ENCODE measurements around the gene SUCLG1. TPM values are rescaled to one million over a fixed set of nuclear protein-coding genes. Genes with fewer than 3 reads are reported as not detected.
A peak's percentile ranks its signal among the peaks of the same experiment; 100 is the strongest.
"Not testable (repeated sequence)": the region's sequence is repeated elsewhere in the genome, so short reads cannot be mapped to it uniquely, and the experiment has no call there.

The SUCLG1 gene
- polyA plus RNA-seq, 4 donors, result 224 to 777 (median 361) TPM

GRCh38 chr2:84427235-84428138, 31.6 kb downstream of the SUCLG1 start:
- H3K27me3 ChIP-seq (ENCODE audit: control insufficient read depth in 3 of 3, insufficient read depth in 3 of 3, low read length in 3 of 3), result no peaks in the 10 kb centered on the region
- no peak overlapping the region for H3K4me3 ChIP-seq (ENCODE audit: low read depth in 1 of 3, low read length in 3 of 3)
- FAIRE-seq (no peak), DNase-seq (peak in 1 of 2 donors; percentile 42)
- H3K4me1 ChIP-seq (ENCODE audit: control insufficient read depth in 3 of 3, insufficient read depth in 2 of 3, low read depth in 1 of 3, low read length in 2 of 3), result peaks cover 0 to 9% (median 0%) of the 10 kb centered on the region in 3 donors
- 50 to 61% (median 61%) methylated on average over 2 of the region's 2 CpGs for WGBS, 3 donors
- H3K36me3 ChIP-seq (ENCODE audit: control insufficient read depth in 3 of 3, insufficient read depth in 2 of 3, low read depth in 1 of 3, low read length in 3 of 3), result peaks cover 15 to 40% (median 18%) of the 10 kb centered on the region in 3 donors
- H3K27ac ChIP-seq (ENCODE audit: low read depth in 1 of 3, low read length in 2 of 3), result peak overlapping the region in 1 of 3 donors; percentile 36
- no peaks in the 10 kb centered on the region for H3K9me3 ChIP-seq (ENCODE audit: control insufficient read depth in 2 of 2, insufficient read depth in 1 of 2, low read depth in 1 of 2, low read length in 1 of 2)

- H3K27me3 ChIP-seq (ENCODE audit: control insufficient read depth in 3 of 3, insufficient read depth in 3 of 3, low read length in 3 of 3), result no peaks in the 10 kb centered on the region
- H3K4me1 ChIP-seq (ENCODE audit: control insufficient read depth in 3 of 3, insufficient read depth in 2 of 3, low read depth in 1 of 3, low read length in 2 of 3), result peaks cover 0 to 9% (median 0%) of the 10 kb centered on the region in 3 donors
- DNase-seq (peak in 1 of 2 donors; percentile 41), FAIRE-seq (no peak)
- no peaks in the 10 kb centered on the region for H3K9me3 ChIP-seq (ENCODE audit: control insufficient read depth in 2 of 2, insufficient read depth in 1 of 2, low read depth in 1 of 2, low read length in 1 of 2)
- H3K4me3 ChIP-seq (ENCODE audit: low read depth in 1 of 3, low read length in 3 of 3), result no peak overlapping the region
- 31 to 66% (median 35%) methylated on average over 3 of the region's 3 CpGs for WGBS, 3 donors
- no peak overlapping the region for H3K27ac ChIP-seq (ENCODE audit: low read depth in 1 of 3, low read length in 2 of 3)
- peaks cover 11 to 29% (median 16%) of the 10 kb centered on the region in 3 donors for H3K36me3 ChIP-seq (ENCODE audit: control insufficient read depth in 3 of 3, insufficient read depth in 2 of 3, low read depth in 1 of 3, low read length in 3 of 3)
These were observed 33.8 kb downstream of the SUCLG1 start for GRCh38 chr2:84425310-84425709.

DNA sequence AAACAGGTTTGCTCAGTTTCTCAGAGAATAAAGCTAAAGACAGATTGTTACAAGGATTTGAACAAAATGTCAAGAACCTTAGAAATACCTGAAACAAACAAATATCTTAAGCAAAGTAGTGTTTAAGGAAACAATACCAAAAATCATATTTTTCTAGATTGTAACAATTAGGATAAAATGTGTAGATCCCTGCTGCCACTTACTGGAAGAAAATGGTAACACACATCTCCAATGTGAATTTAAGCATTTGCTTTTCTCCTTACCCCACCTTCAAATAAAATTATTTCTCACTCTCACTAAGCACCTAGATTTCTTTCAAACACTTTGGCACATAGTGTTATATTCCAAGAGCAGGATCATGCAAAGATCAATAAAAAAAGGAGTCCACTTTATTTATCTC, 34.9 kb downstream of the SUCLG1 start:
- no peak for FAIRE-seq
- Histone ChIP-seq H3K27ac (ENCODE audit: low read depth in 1 of 3, low read length in 2 of 3) (no peak overlapping the region), H3K4me1 (ENCODE audit: control insufficient read depth in 3 of 3, insufficient read depth in 2 of 3, low read depth in 1 of 3, low read length in 2 of 3) (peaks cover 0 to 9% (median 0%) of the 10 kb centered on the region in 3 donors), H3K4me3 (ENCODE audit: low read depth in 1 of 3, low read length in 3 of 3) (no peak overlapping the region), H3K9me3 (ENCODE audit: control insufficient read depth in 2 of 2, insufficient read depth in 1 of 2, low read depth in 1 of 2, low read length in 1 of 2) (no peaks in the 10 kb centered on the region), H3K27me3 (ENCODE audit: control insufficient read depth in 3 of 3, insufficient read depth in 3 of 3, low read length in 3 of 3) (no peaks in the 10 kb centered on the region), H3K36me3 (ENCODE audit: control insufficient read depth in 3 of 3, insufficient read depth in 2 of 3, low read depth in 1 of 3, low read length in 3 of 3) (peaks cover 8 to 18% (median 13%) of the 10 kb centered on the region in 3 donors)
- DNase-seq, result no peak

DNA sequence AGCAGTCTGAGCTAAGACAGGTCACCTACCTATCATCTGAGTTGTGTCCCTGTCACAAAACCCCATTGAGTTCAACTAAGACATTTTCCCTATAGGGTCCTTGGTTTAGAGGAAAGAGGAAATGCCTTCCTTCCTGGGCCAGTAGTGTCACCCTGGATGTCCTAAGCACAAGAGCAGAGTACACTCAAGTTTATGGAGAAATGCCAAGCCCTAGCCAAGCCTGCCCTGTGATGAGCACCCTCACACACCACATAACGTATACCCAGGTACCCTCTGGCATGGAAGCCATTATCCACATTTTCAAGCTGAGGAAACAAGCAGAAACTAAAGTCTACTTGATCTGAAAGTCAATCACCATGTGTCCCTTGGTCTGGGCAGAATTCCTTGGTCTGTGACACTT, 37.3 kb downstream of the SUCLG1 start:
- peaks cover 8 to 13% (median 13%) of the 10 kb centered on the region in 3 donors for H3K36me3 ChIP-seq (ENCODE audit: control insufficient read depth in 3 of 3, insufficient read depth in 2 of 3, low read depth in 1 of 3, low read length in 3 of 3)
- H3K27ac ChIP-seq (ENCODE audit: low read depth in 1 of 3, low read length in 2 of 3), result no peak overlapping the region
- no peaks in the 10 kb centered on the region for H3K27me3 ChIP-seq (ENCODE audit: control insufficient read depth in 3 of 3, insufficient read depth in 3 of 3, low read length in 3 of 3)
- 88 to 92% (median 90%) methylated on average over 1 of the region's 1 CpG for WGBS, 3 donors
- H3K9me3 ChIP-seq (ENCODE audit: control insufficient read depth in 2 of 2, insufficient read depth in 1 of 2, low read depth in 1 of 2, low read length in 1 of 2), result no peaks in the 10 kb centered on the region
- no peak for FAIRE-seq
- H3K4me3 ChIP-seq (ENCODE audit: low read depth in 1 of 3, low read length in 3 of 3), result no peak overlapping the region
- H3K4me1 ChIP-seq (ENCODE audit: control insufficient read depth in 3 of 3, insufficient read depth in 2 of 3, low read depth in 1 of 3, low read length in 2 of 3), result no peaks in the 10 kb centered on the region
- no peak for DNase-seq

DNA sequence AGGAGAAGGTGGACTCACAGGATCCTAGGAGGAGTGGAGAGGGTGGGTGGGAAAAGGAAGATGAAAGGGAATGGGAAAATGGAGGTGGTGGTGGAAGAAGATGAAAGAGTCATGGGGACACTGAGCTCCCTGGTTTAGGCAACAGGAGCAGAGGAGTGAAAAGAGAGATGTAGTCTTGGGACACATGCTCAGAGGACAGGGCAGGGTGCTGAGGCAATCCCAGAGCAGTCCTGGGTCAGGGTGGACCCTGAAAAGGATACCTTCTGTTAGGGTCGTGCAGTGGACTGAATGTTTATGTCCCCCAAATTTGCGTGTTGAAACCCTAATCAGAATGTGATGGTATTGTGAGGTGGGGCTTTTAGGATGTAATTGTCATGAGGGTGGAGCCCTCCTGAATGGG, 37.9 kb downstream of the SUCLG1 start:
- FAIRE-seq (no peak), DNase-seq (no peak)
- Histone ChIP-seq H3K27me3 (ENCODE audit: control insufficient read depth in 3 of 3, insufficient read depth in 3 of 3, low read length in 3 of 3) (no peaks in the 10 kb centered on the region), H3K36me3 (ENCODE audit: control insufficient read depth in 3 of 3, insufficient read depth in 2 of 3, low read depth in 1 of 3, low read length in 3 of 3) (peaks cover 8 to 13% (median 13%) of the 10 kb centered on the region in 3 donors), H3K4me3 (ENCODE audit: low read depth in 1 of 3, low read length in 3 of 3) (no peak overlapping the region), H3K9me3 (ENCODE audit: control insufficient read depth in 2 of 2, insufficient read depth in 1 of 2, low read depth in 1 of 2, low read length in 1 of 2) (no peaks in the 10 kb centered on the region), H3K4me1 (ENCODE audit: control insufficient read depth in 3 of 3, insufficient read depth in 2 of 3, low read depth in 1 of 3, low read length in 2 of 3) (no peaks in the 10 kb centered on the region), H3K27ac (ENCODE audit: low read depth in 1 of 3, low read length in 2 of 3) (no peak overlapping the region)
- WGBS, 3 donors, result 77 to 87% (median 79%) methylated on average over 2 of the region's 2 CpGs

DNA sequence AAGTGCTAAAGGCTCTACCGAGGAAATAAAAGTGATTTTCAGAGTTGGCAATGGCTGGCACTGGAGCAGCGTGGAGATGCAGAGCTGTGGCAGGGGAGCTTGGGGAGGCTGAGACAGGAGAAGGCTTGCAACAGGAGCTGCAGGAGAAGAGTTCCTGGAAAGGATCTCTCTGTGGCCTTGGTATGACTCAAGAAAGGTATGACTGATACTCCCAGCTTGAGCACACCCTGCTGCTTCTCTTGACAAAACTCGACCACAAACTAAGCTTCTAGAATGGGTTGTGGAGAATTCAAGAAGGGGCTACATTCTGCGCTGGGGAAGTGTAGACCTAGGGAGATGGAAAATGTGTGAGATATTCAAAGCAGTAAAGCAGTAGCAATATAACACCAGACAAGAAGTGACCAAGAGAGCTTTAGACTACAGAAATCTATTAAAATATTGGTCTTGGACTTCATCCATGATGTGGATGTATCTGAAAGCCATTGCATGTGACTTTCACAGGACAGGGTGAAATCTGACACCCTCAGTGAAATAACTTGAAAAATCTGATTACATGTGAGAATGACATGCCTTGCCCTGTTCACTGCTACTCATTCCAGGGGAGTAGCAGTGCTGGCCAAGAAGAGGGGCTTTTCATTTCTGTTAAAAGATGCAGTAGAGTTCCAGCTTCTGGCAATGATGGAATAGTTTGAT, 41.5 kb downstream of the SUCLG1 start:
- H3K27ac ChIP-seq (ENCODE audit: low read depth in 1 of 3, low read length in 2 of 3), result no peak overlapping the region
- H3K4me3 ChIP-seq (ENCODE audit: low read depth in 1 of 3, low read length in 3 of 3), result no peak overlapping the region
- no peak for FAIRE-seq
- no peak for DNase-seq
- H3K36me3 ChIP-seq (ENCODE audit: control insufficient read depth in 3 of 3, insufficient read depth in 2 of 3, low read depth in 1 of 3, low read length in 3 of 3), result peaks cover 0 to 6% (median 0%) of the 10 kb centered on the region in 3 donors
- no peaks in the 10 kb centered on the region for H3K27me3 ChIP-seq (ENCODE audit: control insufficient read depth in 3 of 3, insufficient read depth in 3 of 3, low read length in 3 of 3)
- H3K9me3 ChIP-seq (ENCODE audit: control insufficient read depth in 2 of 2, insufficient read depth in 1 of 2, low read depth in 1 of 2, low read length in 1 of 2), result no peaks in the 10 kb centered on the region
- H3K4me1 ChIP-seq (ENCODE audit: control insufficient read depth in 3 of 3, insufficient read depth in 2 of 3, low read depth in 1 of 3, low read length in 2 of 3), result no peaks in the 10 kb centered on the region
- WGBS, 3 donors, result 87 to 90% (median 90%) methylated on average over 4 of the region's 4 CpGs

- 57 to 72% (median 71%) methylated on average over 2 of the region's 2 CpGs for WGBS, 3 donors
- Histone ChIP-seq H3K27me3 (ENCODE audit: control insufficient read depth in 3 of 3, insufficient read depth in 3 of 3, low read length in 3 of 3) (no peaks in the 10 kb centered on the region), H3K4me1 (ENCODE audit: control insufficient read depth in 3 of 3, insufficient read depth in 2 of 3, low read depth in 1 of 3, low read length in 2 of 3) (no peaks in the 10 kb centered on the region), H3K9me3 (ENCODE audit: control insufficient read depth in 2 of 2, insufficient read depth in 1 of 2, low read depth in 1 of 2, low read length in 1 of 2) (no peaks in the 10 kb centered on the region), H3K4me3 (ENCODE audit: low read depth in 1 of 3, low read length in 3 of 3) (no peak overlapping the region), H3K27ac (ENCODE audit: low read depth in 1 of 3, low read length in 2 of 3) (no peak overlapping the region), H3K36me3 (ENCODE audit: control insufficient read depth in 3 of 3, insufficient read depth in 2 of 3, low read depth in 1 of 3, low read length in 3 of 3) (no peaks in the 10 kb centered on the region)
- FAIRE-seq, result no peak
- no peak for DNase-seq
These were observed 49.5 kb downstream of the SUCLG1 start for GRCh38 chr2:84409531-84409930.

DNA sequence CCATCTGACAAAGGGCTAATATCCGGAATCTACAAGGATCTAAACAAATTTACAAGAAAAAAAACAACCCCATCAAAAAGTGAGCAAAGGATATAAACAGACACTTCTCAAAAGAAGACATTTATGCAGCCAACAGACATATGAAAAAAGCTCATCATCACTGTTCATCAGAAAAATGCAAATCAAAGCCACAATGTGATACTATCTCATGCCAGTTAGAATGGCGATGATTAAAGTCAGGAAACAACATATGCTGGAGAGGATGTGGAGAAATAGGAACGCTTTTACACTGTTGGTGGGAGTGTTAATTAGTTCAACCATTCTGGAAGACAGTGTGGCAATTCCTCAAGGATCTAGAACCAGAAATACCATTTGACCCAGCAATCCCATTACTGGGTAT, 57.0 kb downstream of the SUCLG1 start:
- not testable (repeated sequence) for H3K27ac ChIP-seq (ENCODE audit: low read depth in 1 of 3, low read length in 2 of 3); FAIRE-seq; H3K4me1 ChIP-seq (ENCODE audit: control insufficient read depth in 3 of 3, insufficient read depth in 2 of 3, low read depth in 1 of 3, low read length in 2 of 3); H3K9me3 ChIP-seq (ENCODE audit: control insufficient read depth in 2 of 2, insufficient read depth in 1 of 2, low read depth in 1 of 2, low read length in 1 of 2); H3K36me3 ChIP-seq (ENCODE audit: control insufficient read depth in 3 of 3, insufficient read depth in 2 of 3, low read depth in 1 of 3, low read length in 3 of 3); H3K27me3 ChIP-seq (ENCODE audit: control insufficient read depth in 3 of 3, insufficient read depth in 3 of 3, low read length in 3 of 3); H3K4me3 ChIP-seq (ENCODE audit: low read depth in 1 of 3, low read length in 3 of 3); DNase-seq
- 79 to 89% (median 82%) methylated on average over 3 of the region's 3 CpGs for WGBS, 3 donors

All from small intestine (tissue), 7 donors.